NCI-H1092 treated with DMSO at 0.1 percent for 48 hours (cell line): Measurements from ENCODE around the gene TPST2.

ENCODE experiments used
- DNase-seq: peaks from one replicate; lab custom pipeline; 2025; lab: John Stamatoyannopoulos, UW

Gene TPST2

GRCh38 chr22:26579331-26579886, 10.5 kb downstream of the TPST2 start:
- DNase-seq = no peak

- DNase-seq = no peak
Measured at GRCh38 chr22:26577081-26577480, 12.9 kb downstream of the TPST2 start.

GRCh38 chr22:26576026-26576680, 13.8 kb downstream of the TPST2 start:
- no peak for DNase-seq

- DNase-seq = no peak
Measured at GRCh38 chr22:26574001-26574723, 15.8 kb downstream of the TPST2 start.

- no peak for DNase-seq
Measured at GRCh38 chr22:26573026-26573662, 16.8 kb downstream of the TPST2 start.

- no peak for DNase-seq
Measured at GRCh38 chr22:26570864-26571525, 18.9 kb downstream of the TPST2 start.

- no peak for DNase-seq
Measured at GRCh38 chr22:26570115-26570514, 19.8 kb downstream of the TPST2 start.

- DNase-seq = no peak
Measured at GRCh38 chr22:26568207-26568706, 21.7 kb downstream of the TPST2 start.

- no peak for DNase-seq
Measured at GRCh38 chr22:26567610-26568009, 22.3 kb downstream of the TPST2 start.

GRCh38 chr22:26566994-26567393, 22.9 kb downstream of the TPST2 start:
- DNase-seq = no peak

- DNase-seq = no peak
Measured at GRCh38 chr22:26565889-26566288, 24.0 kb downstream of the TPST2 start.

GRCh38 chr22:26565181-26565580, 24.8 kb downstream of the TPST2 start:
- DNase-seq = no peak

GRCh38 chr22:26564672-26565071, 25.3 kb downstream of the TPST2 start:
- no peak for DNase-seq

- DNase-seq = no peak
Measured at GRCh38 chr22:26564181-26564580, 25.8 kb downstream of the TPST2 start.

GRCh38 chr22:26563022-26563421, 26.9 kb downstream of the TPST2 start:
- no peak for DNase-seq

GRCh38 chr22:26561756-26562417, 28.0 kb downstream of the TPST2 start:
- DNase-seq = no peak

GRCh38 chr22:26559961-26560575, 29.9 kb downstream of the TPST2 start:
- no peak for DNase-seq

- DNase-seq = no peak
Measured at GRCh38 chr22:26558248-26558895, 31.6 kb downstream of the TPST2 start.

GRCh38 chr22:26556904-26557303, 33.0 kb downstream of the TPST2 start:
- no peak for DNase-seq

GRCh38 chr22:26555478-26555877, 34.5 kb downstream of the TPST2 start:
- DNase-seq = no peak

- DNase-seq = no peak
Measured at GRCh38 chr22:26554956-26555355, 35.0 kb downstream of the TPST2 start.
